GM12891 (cell line): ENCODE data around the gene KRTAP4-5.
"Not testable (repeated sequence)": the region's sequence is repeated elsewhere in the genome, so short reads cannot be mapped to it uniquely, and the experiment has no call there.

Source experiments
- POLR2A ChIP-seq: IDR thresholded peaks from 2 replicates; pipeline ENCODE4 v1.6.1; 2011; ENCODE audit warnings: low read depth, low read length, control low read depth
- POLR2AphosphoS5 ChIP-seq: IDR thresholded peaks from 2 replicates; pipeline ENCODE4 v1.6.1; 2011; ENCODE audit warnings: low read depth, low read length, control low read depth

- not testable (repeated sequence) for TF ChIP-seq POLR2AphosphoS5, POLR2A
Observed at GRCh38 chr17:41104386-41105038, 45.1 kb downstream of the KRTAP4-5 start.
